ENCODE measurements around the gene NID2. TPM values are rescaled to one million over a fixed set of nuclear protein-coding genes. Genes with fewer than 3 reads are reported as not detected.
A peak's percentile ranks its signal among the peaks of the same experiment; 100 is the strongest.

Gene NID2
- total RNA-seq, 1 donor from 2014 or later: 42.5 TPM

DNA sequence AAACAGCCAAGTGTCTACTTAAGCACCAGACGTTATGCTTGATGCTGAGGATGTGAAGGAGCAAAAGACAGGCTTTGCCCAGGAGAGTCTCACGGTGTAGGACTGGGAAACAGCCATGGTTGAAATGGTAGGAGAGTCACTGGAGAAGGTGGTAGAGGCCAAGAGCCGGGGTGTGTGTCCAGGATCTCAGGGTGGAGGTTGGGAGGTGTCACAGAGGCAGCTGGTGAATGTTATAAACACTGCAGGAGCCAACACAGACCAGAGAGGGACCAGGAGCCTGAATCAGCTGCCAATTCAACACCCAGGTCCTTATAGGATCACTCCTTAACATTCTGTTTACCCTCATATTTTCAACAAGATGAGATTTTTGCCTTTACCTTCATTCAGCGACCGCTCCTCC lies 7.5 kb downstream of the NID2 start:
- Mint-ChIP-seq H3K27ac (ENCODE audit: unreplicated experiment) (no peak overlapping the region), H3K4me1 (peaks cover 3% of the 10 kb centered on the region), H3K27me3 (ENCODE audit: low read depth) (peaks cover under 1% of the 10 kb centered on the region), H3K9me3 (no peaks in the 10 kb centered on the region), H3K4me3 (no peak overlapping the region), H3K36me3 (ENCODE audit: low read depth) (no peaks in the 10 kb centered on the region)
- TF ChIP-seq, protein P1, sequence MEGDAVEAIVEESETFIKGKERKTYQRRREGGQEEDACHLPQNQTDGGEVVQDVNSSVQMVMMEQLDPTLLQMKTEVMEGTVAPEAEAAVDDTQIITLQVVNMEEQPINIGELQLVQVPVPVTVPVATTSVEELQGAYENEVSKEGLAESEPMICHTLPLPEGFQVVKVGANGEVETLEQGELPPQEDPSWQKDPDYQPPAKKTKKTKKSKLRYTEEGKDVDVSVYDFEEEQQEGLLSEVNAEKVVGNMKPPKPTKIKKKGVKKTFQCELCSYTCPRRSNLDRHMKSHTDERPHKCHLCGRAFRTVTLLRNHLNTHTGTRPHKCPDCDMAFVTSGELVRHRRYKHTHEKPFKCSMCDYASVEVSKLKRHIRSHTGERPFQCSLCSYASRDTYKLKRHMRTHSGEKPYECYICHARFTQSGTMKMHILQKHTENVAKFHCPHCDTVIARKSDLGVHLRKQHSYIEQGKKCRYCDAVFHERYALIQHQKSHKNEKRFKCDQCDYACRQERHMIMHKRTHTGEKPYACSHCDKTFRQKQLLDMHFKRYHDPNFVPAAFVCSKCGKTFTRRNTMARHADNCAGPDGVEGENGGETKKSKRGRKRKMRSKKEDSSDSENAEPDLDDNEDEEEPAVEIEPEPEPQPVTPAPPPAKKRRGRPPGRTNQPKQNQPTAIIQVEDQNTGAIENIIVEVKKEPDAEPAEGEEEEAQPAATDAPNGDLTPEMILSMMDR (conservative IDR thresholded peaks at IDR 0.05): no peak
- DNase-seq (ENCODE audit: low read depth, low spot score): no peak

DNA sequence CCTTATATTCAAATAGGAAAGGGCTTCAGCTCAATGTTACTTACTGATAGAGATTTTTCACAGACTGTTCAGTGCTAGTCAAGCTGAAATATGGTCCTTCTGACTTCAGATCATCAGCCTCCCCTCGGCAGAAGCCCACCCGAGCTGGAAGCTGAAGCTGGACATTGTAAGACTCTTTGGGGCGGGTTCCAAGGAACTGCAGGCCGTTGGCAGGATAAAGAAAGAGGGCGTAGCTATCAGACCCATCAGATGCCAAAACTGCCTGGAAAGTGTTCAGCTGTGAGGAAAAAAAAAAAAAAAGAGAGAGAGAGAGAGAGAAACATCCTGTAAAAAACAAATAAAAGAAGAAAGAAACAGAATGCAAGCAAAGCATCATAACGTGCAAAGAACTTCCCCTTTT lies 8.8 kb downstream of the NID2 start:
- Mint-ChIP-seq H3K4me1 (peaks cover 3% of the 10 kb centered on the region), H3K36me3 (ENCODE audit: low read depth) (no peaks in the 10 kb centered on the region), H3K27ac (ENCODE audit: unreplicated experiment) (peak overlapping the region; percentile 4), H3K4me3 (no peak overlapping the region), H3K27me3 (ENCODE audit: low read depth) (no peaks in the 10 kb centered on the region), H3K9me3 (no peaks in the 10 kb centered on the region)
- no peak for DNase-seq (ENCODE audit: low read depth, low spot score)
- TF ChIP-seq, protein P1 (conservative IDR thresholded peaks at IDR 0.05): no peak

DNA sequence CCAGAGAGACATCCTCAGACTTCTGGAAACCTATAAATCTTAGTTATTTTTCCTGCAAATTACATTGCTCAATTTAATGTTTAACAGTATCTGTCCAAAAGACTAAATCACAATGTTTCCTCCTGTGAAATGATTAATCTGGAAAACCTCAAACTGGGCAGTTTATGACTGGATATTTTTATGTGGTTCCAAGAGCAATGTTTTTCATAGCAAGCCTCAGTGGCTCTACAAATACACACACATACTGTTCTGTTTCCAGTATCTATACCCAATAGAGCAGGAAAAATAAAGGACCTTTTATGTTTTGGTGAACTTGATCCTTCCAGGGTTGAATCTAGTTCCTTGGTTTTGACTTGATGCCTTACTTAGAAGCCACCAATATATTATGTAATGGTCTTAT lies 9.2 kb downstream of the NID2 start:
- Mint-ChIP-seq H3K4me1 (peaks cover 3% of the 10 kb centered on the region), H3K36me3 (ENCODE audit: low read depth) (no peaks in the 10 kb centered on the region), H3K4me3 (no peak overlapping the region), H3K9me3 (no peaks in the 10 kb centered on the region), H3K27me3 (ENCODE audit: low read depth) (no peaks in the 10 kb centered on the region), H3K27ac (ENCODE audit: unreplicated experiment) (peak overlapping the region; percentile 4)
- no peak for DNase-seq (ENCODE audit: low read depth, low spot score)
- TF ChIP-seq, protein P1 (conservative IDR thresholded peaks at IDR 0.05): no peak

DNA sequence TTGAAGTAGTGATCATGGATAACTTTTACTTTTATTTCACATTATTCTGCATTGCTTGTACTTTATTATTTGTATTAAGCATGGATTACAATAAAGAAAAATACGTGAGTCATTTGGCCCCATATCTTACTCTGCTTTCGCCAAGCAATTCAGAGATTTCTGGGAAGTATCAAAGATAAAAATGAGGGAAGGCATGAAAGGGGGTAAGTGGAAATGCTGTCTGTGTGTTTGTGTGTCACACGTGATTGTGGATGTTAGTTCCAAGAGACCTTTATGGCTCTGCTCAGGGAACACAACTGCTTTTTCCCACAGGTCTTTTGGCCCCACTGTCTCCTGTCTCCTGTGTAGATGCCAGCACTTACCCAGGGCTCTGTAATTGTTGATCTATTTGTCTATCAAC lies 10.5 kb downstream of the NID2 start:
- Mint-ChIP-seq H3K36me3 (ENCODE audit: low read depth) (no peaks in the 10 kb centered on the region), H3K27me3 (ENCODE audit: low read depth) (no peaks in the 10 kb centered on the region), H3K27ac (ENCODE audit: unreplicated experiment) (no peak overlapping the region), H3K9me3 (no peaks in the 10 kb centered on the region), H3K4me1 (peaks cover 3% of the 10 kb centered on the region), H3K4me3 (no peak overlapping the region)
- DNase-seq (ENCODE audit: low read depth, low spot score): no peak
- TF ChIP-seq, protein P1 (conservative IDR thresholded peaks at IDR 0.05): no peak

DNA sequence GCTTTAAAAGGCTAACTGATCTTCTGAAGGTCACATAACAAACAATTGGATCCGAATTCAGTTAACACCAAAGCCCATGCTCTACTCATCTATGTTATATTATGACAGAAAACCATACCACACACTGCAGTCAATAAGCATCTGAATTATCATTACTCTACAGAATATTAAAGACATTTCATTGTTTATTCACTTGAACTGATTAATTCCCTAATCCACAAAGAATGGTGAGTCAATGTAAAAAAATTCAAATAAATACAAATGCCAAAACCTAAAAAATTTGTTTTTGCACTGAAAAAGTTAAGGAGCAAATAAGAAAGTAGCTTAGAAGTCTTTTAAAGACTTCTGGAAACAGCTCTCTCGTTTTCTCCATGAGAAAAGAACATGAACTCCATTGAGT lies 13.7 kb downstream of the NID2 start:
- peaks cover 3% of the 10 kb centered on the region for H3K36me3 Mint-ChIP-seq (ENCODE audit: low read depth)
- no peaks in the 10 kb centered on the region for H3K27me3 Mint-ChIP-seq (ENCODE audit: low read depth)
- no peak overlapping the region for H3K27ac Mint-ChIP-seq (ENCODE audit: unreplicated experiment)
- H3K9me3 Mint-ChIP-seq: no peaks in the 10 kb centered on the region
- DNase-seq (ENCODE audit: low read depth, low spot score): no peak
- H3K4me1 Mint-ChIP-seq: peaks cover 24% of the 10 kb centered on the region
- TF ChIP-seq, protein P1 (conservative IDR thresholded peaks at IDR 0.05): no peak
- no peak overlapping the region for H3K4me3 Mint-ChIP-seq

DNA sequence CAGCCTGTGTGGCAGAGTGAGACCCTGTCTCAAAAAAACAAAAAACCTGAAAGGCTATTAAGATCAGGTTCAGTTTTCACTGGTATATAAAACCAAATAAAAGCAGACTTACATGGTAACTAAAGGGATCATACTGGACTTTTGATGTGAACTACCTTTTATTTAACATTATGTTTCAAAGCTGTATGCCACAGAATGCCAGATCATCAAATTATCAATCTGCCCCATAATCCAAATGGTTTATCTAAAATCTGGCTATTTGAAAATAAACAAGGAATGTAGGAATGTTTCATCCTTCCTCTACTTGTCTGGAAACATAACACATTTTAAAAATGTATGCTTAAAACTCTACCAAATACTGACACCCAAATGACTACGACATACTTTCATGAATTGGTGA lies 14.2 kb downstream of the NID2 start:
- Mint-ChIP-seq H3K4me1 (peaks cover 25% of the 10 kb centered on the region), H3K27ac (ENCODE audit: unreplicated experiment) (no peak overlapping the region), H3K36me3 (ENCODE audit: low read depth) (peaks cover 3% of the 10 kb centered on the region), H3K9me3 (no peaks in the 10 kb centered on the region), H3K4me3 (no peak overlapping the region), H3K27me3 (ENCODE audit: low read depth) (no peaks in the 10 kb centered on the region)
- TF ChIP-seq, protein P1 (conservative IDR thresholded peaks at IDR 0.05): no peak
- DNase-seq (ENCODE audit: low read depth, low spot score): no peak
